Activated CD8-positive, alpha-beta memory T cell treated with anti-CD3 and anti-CD28 coated beads for 4 hours (primary cell): ENCODE measurements around the gene DDHD1.
"Not testable (repeated sequence)": the region's sequence is repeated elsewhere in the genome, so short reads cannot be mapped to it uniquely, and the experiment has no call there.

Experiments
- DNase-seq, 2 donors: peaks; one replicate each; pipeline ENCODE4 v3.0.0-alpha.2; 2020; ENCODE audit warnings: low read depth in 2 of 2

DDHD1 gene

DNA sequence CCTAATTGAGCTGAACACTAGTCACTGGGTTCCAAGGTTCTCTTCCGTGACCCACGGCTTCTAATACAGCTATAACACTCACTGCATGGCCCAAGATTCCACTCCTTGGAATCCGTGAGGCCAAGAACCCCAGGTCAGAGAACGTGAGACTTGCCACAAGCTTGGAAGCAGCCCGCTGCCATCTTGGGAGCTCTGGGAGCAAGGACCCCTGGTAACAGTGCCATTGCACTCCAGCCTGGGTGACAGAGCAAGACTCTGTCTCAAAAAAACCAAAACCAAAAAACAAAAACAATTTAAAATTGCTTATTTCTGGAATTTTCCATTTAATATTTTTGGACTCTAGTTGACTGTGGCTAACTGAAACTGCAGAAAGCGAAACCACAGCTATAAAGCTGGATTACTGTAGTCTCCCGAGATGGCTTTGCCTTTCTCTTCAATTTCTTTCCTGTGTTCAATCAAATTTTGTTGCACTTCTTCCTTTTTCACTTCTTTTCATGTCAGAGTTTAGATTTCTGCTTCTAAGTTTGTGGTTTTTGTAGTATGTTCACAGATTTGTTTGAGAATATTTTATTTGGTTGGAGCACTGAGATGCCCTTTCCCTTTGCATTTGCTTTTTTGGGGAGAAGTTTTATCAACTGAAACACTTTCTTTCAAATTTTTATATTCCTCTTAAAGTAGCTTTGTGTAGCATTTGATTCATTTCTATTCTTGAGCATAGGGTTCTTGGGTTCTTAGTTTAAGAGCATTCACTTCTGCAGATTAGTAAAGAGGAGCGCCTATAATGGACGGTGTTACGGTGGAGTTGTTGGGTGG is 44.6 kb downstream of the DDHD1 start:
- no peak for DNase-seq

DNA sequence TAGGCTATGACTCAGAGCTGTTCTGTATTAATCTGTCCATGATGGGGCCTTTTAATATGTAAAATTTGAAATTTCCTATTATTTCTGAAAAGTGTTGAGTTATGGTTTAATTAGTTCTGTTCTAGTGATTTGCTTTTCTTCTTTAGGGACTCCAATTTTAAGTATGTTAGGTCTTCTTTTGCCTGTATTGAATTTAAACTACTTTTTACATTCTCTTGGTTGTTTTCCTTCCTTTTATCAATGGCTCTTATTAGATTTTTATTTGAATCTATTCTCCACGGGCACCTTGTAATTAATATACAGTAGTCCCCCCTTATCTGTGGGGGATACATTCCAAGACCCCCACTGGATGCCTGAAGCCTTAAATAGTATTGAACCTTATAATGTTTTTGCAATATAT is 46.4 kb downstream of the DDHD1 start:
- no peak for DNase-seq

- DNase-seq: no peak
Observed at GRCh38 chr14:53103636-53104340, 49.3 kb downstream of the DDHD1 start.

DNA sequence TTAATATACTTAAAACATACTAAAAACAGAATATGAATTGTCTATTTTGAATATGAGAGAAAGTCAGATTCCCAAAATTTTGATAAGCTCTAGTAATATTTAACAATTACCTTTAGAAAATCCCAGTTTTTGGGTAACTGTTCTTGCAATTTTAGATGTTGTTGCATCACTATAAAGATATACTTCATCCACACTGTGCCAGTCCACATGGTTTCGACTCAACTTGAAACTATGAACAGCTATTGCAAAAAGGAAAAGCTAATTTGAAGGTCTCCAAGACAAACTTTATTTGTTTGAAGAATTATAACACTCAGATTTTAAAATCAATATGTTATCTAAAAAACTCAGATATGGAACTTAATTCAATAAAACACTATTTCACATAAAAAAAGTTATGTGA is 59.9 kb downstream of the DDHD1 start:
- no peak for DNase-seq

GRCh38 chr14:53090853-53091252 is 62.3 kb downstream of the DDHD1 start:
- no peak for DNase-seq

DNA sequence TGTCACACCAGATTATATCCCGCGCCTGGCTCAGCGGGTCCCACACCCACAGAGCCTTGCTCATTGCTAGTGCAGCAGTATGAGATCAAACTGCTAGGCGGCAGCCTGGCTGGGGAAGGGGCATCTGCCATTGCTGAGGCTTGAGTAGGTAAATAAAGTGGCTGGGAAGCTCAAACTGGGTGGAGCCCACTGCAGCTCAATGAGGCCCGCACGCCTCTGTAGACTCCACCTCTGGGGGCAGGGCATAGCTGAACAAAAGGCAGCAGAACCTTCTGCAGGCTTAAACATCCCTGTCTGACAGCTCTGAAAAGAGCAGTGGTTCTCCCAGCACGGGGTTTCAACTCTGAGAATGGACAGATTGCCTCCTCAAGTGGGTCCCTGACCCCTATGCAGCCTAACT is 68.2 kb downstream of the DDHD1 start:
- DNase-seq: not testable (repeated sequence)

DNA sequence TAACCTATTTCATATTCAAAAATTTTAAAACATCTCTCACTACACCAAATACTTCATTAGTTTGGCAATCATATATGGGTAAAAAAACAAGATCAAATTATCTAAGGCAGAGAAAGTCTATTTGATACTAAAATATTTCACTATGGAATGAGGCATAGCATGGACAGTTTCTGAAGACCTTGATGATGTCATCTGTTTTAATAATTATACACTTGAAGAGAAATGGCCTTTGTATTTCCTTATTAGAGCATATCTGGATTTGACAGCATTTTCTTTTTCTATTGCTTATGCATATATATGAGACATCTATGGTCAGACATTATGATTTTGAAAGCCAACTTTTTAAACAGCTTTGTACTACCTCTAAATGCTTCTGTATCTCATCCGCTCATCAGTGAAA is 88.6 kb downstream of the DDHD1 start:
- no peak for DNase-seq

DNA sequence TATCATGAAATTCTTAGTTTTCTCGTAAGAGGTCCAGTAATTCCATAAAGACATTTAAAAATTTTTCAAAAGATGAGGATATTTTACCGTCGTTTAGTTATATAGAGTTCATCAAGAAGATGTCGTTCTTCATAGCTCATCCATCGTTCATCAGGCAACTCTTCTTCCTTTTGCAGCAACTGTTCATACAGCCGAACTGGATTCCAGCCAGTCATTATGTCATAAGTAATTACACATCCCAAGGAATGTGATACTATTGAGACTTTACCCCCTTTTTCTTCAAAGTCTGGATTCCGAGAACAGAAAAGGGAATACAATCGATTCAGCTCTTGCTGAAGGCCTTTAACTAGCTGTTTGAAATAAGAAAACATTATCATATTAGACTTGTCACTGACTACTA is 90.3 kb downstream of the DDHD1 start:
- no peak for DNase-seq

- no peak for DNase-seq
Observed at GRCh38 chr14:53060046-53060445, 93.1 kb downstream of the DDHD1 start.

DNA sequence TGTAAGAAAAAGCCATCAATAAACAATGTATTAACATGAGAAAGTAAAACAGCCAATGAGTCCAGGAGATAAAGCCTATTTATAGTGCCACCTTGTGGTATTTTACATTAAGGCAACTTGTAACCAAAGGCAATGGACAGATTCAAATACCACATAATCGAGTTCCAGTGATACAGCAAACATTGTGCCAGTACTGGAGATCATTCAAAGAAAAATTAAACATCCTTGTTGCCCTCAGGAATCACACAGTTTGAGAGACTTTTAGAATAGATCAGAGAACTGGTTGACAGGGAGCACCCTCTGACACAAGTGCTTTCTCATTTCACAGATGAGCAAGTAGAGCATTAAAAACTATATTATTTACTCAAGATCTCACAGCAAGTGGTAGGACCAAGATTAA is 98.1 kb downstream of the DDHD1 start:
- DNase-seq: no peak

- DNase-seq: no peak
Observed at GRCh38 chr14:53054457-53054856, 98.7 kb downstream of the DDHD1 start.

GRCh38 chr14:53048631-53049030 is 104.5 kb downstream of the DDHD1 start:
- no peak for DNase-seq

DNA sequence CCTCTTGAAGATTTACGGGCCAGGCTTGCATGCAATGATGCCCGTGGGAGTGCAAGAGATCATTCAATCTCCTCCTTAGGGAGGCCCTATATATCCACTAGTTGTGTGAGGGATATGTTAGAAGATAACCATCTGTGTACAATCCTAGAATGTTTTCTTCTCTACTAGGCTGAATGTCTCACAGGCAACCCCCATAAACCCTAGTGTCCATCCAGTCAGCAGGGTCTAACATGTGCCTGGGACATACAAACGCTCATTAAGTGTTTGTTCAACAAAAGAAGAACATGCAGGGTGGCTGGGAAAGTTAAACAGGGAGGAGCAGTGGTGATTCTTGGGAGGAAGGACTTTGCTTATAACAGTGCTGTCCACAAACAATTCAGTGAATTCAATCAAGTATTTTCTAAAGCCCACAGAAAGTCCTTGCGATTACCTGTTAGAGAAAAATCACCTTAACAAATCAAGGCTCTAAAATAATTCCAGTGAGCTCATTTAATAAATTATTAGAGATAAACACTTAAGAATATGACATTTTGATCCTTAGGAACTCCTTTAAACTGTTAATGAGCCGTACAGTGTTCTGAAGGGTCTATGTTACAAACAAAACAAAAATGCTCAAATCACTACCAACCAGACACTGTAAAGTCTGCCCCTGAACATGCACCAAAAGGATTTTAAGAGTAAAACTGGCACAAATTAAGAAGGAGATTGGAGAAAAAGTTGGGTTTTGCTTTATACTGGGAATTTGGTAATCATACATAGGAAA is 105.6 kb downstream of the DDHD1 start:
- DNase-seq: no peak

DNA sequence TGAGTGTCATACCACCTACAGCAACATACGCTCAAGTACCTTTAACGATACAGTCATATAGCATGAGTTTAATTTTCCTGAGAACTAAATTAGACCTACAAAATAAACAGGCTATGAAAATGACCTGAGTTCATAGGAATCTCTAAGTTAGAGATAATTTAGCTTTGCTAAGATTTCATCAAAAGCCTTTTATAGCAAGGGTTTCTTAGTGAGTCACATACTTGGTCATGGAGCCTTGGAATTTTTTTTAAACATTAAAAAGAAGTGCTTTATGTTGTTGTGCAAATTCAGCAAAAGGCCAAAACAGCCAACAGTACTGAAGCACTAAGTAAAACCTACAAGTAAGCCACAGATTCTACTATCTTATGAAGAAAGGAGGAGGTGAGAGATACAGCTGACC is 108.6 kb downstream of the DDHD1 start:
- no peak for DNase-seq

DNA sequence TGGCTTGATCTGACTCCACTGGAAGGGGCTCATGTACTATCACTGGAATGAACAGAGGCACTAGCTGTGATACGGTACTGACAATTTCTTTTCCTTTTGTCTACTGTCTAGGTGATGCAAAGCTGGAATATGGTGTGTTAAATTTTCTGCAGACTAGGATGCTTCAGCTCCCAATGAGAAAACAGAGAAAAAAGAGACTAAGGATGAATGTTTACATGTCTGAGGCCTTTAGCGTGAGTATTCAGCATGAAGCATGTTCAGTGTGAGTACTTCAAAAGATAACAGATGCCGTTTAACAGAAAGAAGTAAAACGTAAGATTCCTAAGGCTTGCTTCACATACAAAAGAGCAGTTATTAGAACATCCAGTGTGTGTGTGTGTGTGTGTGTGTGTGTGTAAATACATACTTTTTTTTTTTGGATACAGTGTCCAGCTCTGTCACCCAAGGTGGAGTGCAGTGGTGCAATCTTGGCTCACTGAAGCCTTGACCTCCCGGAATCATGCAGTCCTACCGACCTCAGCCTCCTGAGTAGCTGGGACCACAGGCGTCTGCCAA is 110.0 kb downstream of the DDHD1 start:
- no peak for DNase-seq

DNA sequence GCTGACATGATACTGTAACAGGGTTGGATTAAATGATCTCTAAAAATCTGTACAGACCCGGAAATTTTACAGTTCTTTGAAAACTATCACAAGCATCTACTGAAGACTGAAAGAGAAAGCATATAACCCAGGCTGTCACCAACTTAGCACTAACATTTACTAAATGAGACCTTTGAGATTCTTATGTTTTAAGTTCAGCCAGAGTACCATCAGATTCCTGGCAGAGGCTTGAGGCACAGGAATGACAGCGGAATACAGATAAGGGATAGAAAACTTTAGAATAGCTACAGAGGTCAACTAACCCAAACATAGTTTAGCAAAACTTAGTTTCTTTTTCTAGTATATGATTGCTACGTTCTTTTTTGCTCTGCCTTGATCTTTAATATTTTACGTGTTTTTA is 110.6 kb downstream of the DDHD1 start:
- no peak for DNase-seq

- DNase-seq: no peak
Observed at GRCh38 chr14:53041067-53041466, 112.1 kb downstream of the DDHD1 start.

DNA sequence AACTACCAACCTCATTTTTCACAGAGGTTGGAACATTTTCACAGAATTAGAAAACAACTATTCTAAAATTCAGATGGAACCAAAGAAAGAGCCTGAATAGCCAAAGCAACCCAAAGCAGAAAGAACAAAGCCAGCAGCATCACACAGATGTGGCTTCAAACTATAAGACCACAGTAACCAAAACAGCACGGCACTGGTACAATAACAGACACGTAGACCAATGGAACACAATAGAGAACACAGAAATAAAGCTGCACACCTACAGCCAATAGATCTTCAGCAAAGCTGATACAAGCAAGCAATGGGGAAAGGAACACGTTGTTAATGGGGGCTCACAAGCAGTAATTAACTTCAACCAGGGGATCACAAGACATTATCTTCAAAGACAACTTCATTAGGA is 114.5 kb downstream of the DDHD1 start:
- DNase-seq: no peak

GRCh38 chr14:53037016-53037415 is 116.1 kb downstream of the DDHD1 start:
- DNase-seq: no peak

DNA sequence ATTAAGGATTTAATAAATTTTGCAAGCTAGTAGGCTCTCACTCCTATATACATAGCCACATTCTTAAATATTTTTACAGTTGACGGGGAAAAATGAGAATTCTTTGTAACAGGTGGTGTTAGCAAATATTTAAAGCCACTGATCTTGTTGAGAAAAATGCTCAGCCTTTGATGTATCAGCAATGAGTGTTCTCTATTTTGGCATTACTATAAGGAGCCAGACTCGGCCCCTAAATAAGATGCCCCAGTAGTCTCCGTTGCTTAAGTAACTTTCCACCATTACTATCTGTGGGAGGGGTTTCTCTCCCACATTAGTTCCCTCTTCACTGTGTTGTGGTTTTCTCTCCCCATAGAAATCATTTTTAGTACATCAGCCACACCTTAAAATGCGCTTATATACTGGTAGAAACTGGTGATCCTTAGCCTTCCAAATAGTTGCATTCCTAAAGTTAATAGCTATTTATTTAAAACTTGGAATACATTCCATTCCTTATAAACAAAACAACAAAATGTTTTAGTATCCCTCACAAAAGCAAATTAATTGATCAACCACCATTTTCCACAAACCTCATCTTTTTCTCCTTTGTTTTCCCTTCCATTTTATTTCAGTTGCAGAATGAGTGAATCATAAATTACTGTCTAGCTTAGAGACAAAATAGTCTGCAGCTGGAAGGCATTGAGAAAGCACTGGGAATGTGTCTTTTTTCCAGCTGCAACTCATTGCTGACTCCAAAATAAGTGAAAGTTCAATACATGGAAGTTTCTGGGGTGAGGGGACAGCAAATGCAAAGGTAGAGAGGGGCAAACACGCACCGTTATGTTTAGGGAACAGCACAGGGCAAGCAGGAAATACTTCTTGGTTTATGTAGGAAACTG is 117.5 kb downstream of the DDHD1 start:
- DNase-seq: no peak

DNA sequence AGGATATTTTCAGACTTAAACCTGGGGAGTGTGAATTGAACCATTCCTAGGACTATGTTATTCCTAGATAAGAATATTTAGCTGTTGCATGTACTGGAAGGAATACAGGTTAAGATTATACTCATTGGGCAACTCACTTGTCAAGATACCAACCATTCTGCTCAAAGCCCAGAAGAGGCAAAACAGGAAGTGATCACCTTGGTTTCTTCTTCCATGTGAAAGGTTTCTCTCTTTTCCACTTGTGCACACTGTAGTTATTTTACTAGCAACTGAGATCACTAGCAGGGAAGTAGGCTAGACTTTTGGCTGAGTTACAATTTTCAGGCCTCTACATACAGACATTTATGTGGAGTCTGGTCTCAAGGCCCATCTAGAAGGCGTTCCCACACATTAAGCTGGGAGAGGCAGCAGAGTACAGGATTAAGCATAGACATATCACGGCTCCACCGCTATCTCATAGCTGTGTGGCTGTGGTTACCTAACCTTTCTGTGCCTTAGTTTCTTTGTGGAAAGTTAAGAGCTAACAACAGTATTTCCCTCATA is 118.4 kb downstream of the DDHD1 start:
- DNase-seq: no peak
